HG02981 (cell line): ENCODE data around the gene EFR3B.

Source experiments
- ATAC-seq: cut with Tn5 transposase; IDR thresholded peaks from one replicate; pipeline ENCODE4 v1.9.1; 2021; ENCODE audit warnings: mild to moderate bottlenecking, moderate library complexity; ENCODE audit not compliant: unreplicated experiment

The EFR3B gene

DNA sequence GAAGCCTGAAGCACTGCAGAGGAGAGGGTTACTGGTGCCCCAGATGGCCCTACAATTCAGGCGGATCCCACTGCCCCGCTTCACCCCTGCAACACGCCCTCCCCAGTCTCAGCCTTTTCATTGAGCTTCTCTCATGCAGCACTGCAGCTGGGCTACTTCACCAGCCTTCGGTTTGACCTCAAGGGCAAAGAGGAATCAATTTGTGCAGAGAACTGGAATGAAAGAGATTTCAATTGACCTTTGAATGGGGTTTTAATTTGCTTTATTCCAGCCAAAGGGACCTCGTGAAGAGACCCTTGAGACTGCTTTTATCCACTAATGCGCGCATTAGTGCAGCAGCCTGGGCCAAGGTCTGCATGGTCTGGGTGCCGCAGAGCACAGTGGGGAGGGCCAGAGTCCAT lies 135.3 kb downstream of the EFR3B start:
- no peak for ATAC-seq

DNA sequence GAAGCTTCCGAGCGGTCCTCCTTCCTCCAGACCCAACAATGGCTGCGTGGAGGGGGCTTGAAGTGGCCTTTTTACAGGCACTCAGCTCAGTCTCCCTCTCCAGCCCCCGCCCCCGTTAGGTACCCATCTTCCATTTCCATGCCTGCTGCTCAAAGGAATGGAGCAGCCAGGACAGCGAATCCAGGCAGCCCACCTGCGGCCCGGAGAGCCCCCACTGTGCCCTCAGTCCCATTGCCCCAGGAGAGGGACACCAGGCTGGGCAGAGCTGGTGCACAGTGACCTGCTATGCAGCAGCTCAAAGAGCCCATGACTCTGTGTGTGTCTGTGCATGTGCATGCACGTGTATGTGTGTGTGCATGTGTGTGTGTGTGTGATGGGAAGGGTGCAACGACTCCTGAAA lies 137.1 kb downstream of the EFR3B start:
- no peak for ATAC-seq

DNA sequence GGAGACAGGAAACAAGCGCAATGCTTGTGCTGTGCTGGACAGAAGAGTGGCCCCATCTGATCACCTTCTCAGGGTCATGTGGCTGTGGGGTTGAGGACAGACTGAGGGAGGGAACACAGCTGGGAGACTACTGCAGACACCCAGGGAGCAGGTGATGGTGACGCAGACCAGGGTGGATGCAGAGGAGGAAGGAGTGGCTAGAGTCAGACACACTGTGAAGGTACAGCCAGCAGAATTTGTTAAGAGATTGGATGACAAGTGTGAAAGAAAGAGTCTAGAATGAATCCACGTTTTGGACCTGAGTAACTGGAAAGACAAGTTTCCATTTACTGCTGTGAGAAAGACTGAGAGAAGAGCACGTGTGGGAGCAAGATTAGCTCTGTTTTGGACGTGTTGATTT lies 142.4 kb downstream of the EFR3B start:
- no peak for ATAC-seq

DNA sequence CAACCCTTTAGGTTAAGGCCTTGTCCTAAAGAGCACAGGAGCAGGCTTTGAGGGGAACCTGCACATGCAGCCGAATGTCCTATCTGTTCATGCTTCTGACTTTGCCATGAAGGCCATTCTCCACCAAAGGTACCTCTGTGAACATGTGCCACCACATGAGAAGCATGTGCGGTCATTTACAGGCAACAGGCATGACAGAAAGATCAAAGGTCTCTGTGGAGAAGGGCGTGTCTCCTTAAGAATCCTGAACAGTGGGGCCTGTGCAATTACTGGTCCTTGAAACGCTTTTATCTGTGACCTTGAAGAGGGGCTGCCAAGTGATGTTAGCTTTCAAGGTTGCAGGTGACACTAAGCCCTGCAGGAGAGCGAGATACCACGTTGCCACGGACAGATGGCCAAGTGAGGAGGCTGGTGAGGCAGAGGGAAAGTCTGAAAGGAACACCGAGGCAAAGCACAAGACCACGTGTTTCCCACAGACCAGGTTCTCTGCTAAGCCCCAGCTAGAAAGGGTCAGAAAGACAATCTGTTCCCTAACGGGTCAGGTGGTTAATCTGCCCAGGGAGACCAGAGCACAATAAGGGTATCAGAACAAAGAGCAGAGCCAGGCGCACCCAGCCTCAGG lies 146.0 kb downstream of the EFR3B start:
- no peak for ATAC-seq

DNA sequence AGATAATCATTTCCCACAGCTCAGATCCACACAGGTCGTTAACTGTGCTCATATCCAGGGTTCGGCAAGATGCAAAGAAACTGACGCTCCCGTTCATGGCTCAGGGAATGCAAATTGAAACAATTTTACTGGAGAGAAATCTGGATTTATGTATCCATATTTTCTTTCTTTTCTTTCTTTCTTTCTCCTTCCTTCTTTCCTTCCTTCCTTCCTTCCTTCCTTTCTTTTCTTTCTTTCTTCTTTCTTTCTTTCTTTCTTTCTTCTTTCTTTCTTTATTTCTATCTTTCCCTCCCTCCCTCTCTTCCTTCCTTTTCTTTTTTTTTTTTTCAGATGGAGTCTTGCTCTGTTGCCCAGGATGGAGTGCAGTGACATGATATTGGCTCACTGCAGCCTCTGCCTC lies 146.5 kb downstream of the EFR3B start:
- ATAC-seq, result no peak

DNA sequence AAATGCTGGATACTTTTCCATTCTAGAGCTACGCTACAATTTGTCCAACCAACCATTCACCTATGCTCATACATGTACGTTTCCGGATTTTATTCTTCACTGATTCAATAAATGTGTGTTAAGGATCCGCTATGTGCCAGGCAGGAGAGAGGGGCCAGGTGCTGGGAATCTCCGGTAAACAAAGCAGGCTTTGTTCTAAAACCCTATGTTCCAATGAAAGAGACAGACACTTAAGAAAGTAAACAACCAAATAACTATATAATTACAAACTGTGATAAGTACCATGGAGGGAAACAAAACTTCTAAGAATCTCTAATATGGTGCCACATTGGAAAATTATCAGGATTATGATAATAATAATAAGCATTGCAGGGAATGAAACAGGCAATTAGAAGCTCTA lies 148.7 kb downstream of the EFR3B start:
- ATAC-seq, result no peak

DNA sequence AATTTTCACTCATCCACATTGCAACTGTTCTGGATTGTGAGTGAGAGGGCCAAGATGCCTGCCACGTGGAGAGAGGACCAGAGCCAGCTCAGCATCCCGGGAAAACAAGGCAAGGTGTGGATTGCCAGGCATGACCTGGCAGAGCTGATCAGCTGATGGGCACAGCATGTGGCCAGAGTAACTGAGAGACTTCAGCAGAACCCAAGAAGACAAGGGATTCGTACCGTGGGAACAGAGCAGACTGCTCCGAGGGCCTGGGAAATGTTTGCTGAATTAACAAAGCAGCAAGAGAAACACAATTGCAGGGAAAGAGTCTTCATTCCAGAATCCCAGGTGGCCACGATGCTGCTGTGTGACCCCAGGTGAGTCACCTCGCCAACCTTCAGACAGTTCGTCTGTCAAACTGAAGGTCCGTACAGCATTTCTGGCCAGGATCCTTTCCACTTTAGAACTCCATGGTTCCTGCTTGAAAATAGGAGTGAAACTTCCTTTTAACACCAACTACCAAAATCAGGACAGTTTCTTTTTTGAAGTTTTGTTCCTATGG lies 152.8 kb downstream of the EFR3B start:
- ATAC-seq, result no peak

DNA sequence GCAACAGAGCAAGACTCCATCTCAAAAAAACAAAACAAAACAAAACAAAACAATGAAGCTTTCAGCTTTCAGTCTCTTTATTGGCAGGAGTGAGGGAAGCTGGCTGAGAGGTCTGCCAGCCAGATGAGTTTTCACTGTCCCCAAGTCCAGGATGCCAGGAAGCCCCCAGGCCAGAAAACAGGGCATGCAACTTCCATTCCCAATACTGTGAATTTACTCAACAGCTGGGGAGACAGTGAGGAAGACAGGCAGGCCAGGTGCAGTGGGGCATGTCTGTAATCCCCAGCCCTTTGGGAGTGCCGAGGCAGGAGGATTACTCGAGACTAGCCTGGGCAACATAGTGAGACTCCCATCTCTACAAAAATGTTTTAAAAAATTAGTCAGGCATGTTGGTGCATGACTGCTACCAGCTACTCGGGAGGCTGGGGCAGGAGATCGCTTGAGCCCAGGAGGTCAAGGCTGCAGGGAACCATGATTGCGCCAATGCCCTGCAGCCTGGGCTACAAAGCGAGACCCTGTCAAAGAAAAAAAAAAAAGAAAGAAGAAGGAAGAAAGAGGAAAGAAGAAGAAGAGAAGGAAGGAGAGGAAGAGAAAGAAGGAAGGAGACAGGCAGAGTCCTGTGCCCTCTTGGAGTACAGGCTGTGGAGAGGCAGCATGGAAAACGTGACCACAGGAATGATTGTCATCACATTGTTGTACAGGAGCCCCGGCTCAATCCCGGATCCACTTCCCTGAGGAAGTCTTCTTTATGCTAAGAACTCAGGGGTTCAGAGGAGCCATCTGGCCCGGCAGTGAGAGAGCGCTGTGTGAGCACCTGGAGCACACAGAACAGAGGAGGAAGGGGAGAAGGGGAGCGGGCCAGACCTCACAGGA lies 155.7 kb downstream of the EFR3B start:
- ATAC-seq, result no peak

DNA sequence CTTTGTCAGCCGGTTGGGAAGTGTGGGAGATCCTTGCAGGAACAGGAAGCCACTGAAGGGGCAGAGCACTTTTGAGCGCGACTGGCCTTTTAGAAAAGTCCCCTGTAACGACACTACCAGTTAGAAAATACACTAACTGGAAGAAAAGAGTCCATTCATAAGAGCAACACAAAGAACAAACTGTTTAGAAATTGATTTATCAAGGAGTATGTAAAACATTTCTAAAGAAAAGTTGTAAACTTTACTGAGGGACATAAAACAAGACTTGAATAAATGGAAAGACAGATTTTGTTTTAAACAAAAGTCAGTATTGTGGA lies 156.3 kb downstream of the EFR3B start:
- ATAC-seq, result no peak

DNA sequence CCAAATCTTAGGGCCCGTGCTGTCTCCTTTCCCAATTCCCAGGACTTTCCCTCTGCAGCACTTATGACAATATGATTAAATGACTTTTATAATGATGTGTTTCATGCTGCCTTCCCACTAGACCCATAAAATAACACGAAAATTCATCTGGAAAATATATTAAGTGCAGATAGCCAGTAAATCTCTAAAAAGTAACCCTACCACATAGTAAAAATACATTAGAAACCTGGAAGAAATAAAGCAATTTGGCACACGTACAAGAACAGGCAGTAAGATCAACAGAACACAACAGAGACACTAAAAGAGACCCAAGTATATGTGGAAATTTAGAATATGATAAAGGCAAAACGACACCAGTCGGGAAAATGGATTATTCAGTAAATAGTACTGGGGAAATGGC lies 156.7 kb downstream of the EFR3B start:
- ATAC-seq, result no peak

DNA sequence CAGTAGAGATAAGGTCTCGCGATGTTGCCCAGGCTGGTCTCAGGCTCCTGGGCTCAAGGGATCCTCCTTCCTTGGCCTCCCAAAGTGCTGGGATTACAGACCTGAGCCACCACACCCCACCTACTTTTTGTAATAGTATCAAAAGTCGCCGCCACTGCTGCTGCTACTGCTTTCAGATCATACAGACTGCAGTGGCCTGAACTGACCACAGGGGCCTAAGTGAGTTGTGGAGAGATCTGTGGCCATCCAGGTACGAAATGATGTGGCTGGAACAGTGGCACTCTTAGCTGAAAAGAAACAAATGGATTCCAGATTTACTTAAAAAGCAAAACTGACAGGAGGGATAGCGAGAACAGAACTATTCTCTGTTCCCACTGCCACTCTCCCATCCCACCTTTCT lies 159.4 kb downstream of the EFR3B start:
- no peak for ATAC-seq

DNA sequence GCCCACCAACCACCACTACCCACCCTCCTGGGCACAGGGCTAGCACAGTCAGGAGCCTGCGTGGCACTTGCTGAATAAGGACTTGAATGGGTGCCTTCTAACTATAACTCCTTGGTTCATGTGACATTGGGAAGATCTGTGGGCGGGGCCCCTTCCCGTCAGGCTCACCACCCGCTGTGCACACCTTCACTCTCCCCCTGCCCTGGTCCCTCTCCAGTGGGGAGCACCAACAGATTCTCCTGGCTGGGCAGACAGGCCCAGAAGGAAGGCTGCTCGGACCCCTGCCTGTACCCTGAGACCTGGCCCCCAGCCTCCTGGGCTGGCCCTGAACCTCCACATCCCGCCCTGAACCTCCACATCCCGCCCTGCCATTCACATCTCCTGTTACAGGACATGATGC lies 159.9 kb downstream of the EFR3B start:
- ATAC-seq, result no peak

DNA sequence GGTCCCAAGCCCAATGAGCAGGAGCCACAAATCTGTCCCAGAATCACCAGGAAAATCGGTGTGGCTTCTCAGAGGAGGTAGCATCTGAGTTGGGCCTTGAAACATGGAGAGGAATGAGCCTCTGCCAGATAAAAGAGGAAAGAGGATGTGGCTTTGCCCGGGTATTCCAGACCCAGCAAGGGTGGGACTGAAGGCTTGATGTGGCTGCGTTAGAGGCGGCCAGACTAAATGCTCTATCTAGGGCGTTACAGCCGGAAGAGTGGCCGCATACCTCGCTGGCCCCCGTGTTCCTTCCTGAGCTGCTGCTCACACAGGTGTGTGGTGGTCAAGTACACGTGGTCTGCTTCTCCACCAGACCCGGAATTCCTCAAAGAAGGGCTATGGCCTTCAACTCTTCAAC lies 160.4 kb downstream of the EFR3B start:
- no peak for ATAC-seq

DNA sequence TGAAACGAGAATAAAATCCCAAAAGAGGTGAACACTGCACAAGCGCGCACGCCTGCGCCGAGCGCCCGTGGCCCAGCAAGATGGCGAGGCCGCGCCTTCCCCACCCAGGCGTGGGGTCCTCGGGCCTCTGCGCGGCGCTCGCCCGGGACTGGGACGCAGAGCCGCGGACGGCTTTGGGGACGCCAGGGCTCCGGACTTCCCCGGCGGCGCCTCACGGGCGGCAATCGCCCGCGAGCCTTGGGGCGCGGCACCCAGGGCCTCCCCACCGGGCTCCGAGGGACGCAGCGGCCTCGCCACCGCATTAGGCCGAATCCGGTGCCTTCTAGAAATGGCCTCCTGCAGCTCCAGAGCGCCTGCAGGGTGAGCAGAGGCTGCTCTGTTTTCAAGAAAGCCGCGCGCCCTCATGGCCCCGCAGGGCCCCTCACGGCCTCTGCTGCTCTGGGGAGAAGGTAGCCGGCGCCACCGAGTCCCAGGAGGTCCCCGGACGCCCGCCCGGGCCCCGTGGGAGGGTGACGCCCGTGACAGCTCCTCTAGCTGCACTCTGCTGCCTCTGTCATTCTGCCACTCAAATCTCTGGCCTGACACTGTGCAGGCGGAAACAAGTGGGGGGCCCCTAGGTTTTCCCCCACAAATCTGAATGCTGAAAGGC lies 162.4 kb downstream of the EFR3B start:
- ATAC-seq, result no peak

DNA sequence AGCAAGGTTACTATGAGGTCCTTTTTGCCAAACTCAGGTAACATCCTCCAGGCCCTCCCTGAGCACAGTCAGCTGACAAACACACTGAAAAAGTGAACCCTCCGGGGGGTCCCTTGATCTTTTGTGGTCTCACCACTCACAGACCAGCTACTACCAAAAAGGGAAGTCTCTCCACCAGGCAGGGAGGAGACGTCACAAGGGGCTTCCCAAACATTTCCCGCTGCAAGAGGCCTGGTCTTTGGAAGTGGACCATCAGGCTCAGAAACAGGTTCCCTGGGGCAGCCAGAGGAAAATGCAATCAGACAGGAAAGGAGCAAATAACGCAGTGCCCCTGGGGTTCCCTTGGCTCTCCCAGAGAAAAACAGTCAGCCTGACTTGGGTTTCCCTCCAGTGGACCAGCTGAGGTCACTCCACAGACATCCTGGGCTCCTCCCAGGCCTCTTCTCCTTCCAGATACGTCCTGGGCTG lies 165.2 kb downstream of the EFR3B start:
- ATAC-seq, result no peak
